ENCODE measurements around the gene ARFRP1. TPM values are rescaled to one million over a fixed set of nuclear protein-coding genes. Genes with fewer than 3 reads are reported as not detected.

ARFRP1 gene
- total RNA-seq, 1 donor: 21.7 TPM

- Histone ChIP-seq H3K27ac (ENCODE audit: low read depth, low read length) (no peak overlapping the region), H3K36me3 (ENCODE audit: insufficient read depth, low read length) (peaks cover 11% of the 10 kb centered on the region), H3K4me1 (ENCODE audit: insufficient read depth, low read length) (peaks cover 14% of the 10 kb centered on the region), H3K9me3 (ENCODE audit: low read depth, low read length) (no peaks in the 10 kb centered on the region), H3K27me3 (ENCODE audit: insufficient read depth, low read length) (peaks cover 9% of the 10 kb centered on the region), H2AFZ (ENCODE audit: low read length) (no peak overlapping the region), H4K20me1 (ENCODE audit: insufficient read depth, low read length) (no peaks in the 10 kb centered on the region), H3K79me2 (ENCODE audit: insufficient read depth, low read length) (peaks cover 25% of the 10 kb centered on the region), H3K4me3 (ENCODE audit: insufficient read depth, low read length) (no peak overlapping the region), H3K4me2 (ENCODE audit: insufficient read depth, low read length) (no peak overlapping the region)
- peak; percentile 66 for DNase-seq (ENCODE audit: insufficient read length, low spot score, missing footprints)
- no peak for TF ChIP-seq CTCF (IDR thresholded peaks at IDR 0.05; ENCODE audit: extremely low read depth, low read depth, low read length)
These were observed 51.3 kb downstream of the ARFRP1 start for GRCh38 chr20:63656451-63656850.

- no peak for TF ChIP-seq CTCF (IDR thresholded peaks at IDR 0.05; ENCODE audit: extremely low read depth, low read depth, low read length)
- peaks cover 13% of the 10 kb centered on the region for H3K79me2 ChIP-seq (ENCODE audit: insufficient read depth, low read length)
- no peak overlapping the region for H3K4me3 ChIP-seq (ENCODE audit: insufficient read depth, low read length)
- H4K20me1 ChIP-seq (ENCODE audit: insufficient read depth, low read length): no peaks in the 10 kb centered on the region
- H3K36me3 ChIP-seq (ENCODE audit: insufficient read depth, low read length): peaks cover 2% of the 10 kb centered on the region
- H3K4me2 ChIP-seq (ENCODE audit: insufficient read depth, low read length): no peak overlapping the region
- no peak overlapping the region for H2AFZ ChIP-seq (ENCODE audit: low read length)
- H3K4me1 ChIP-seq (ENCODE audit: insufficient read depth, low read length): peaks cover 14% of the 10 kb centered on the region
- H3K27me3 ChIP-seq (ENCODE audit: insufficient read depth, low read length): peaks cover 9% of the 10 kb centered on the region
- no peaks in the 10 kb centered on the region for H3K9me3 ChIP-seq (ENCODE audit: low read depth, low read length)
- DNase-seq (ENCODE audit: insufficient read length, low spot score, missing footprints): no peak
- H3K27ac ChIP-seq (ENCODE audit: low read depth, low read length): no peak overlapping the region
These were observed 52.5 kb downstream of the ARFRP1 start for GRCh38 chr20:63655249-63655648.

GRCh38 chr20:63653974-63654668, 53.7 kb downstream of the ARFRP1 start:
- peaks cover 2% of the 10 kb centered on the region for H3K79me2 ChIP-seq (ENCODE audit: insufficient read depth, low read length)
- no peak for TF ChIP-seq CTCF (IDR thresholded peaks at IDR 0.05; ENCODE audit: extremely low read depth, low read depth, low read length)
- H3K27ac ChIP-seq (ENCODE audit: low read depth, low read length): no peak overlapping the region
- no peaks in the 10 kb centered on the region for H4K20me1 ChIP-seq (ENCODE audit: insufficient read depth, low read length)
- no peak overlapping the region for H3K4me2 ChIP-seq (ENCODE audit: insufficient read depth, low read length)
- no peaks in the 10 kb centered on the region for H3K9me3 ChIP-seq (ENCODE audit: low read depth, low read length)
- peak; percentile 69 for DNase-seq (ENCODE audit: insufficient read length, low spot score, missing footprints)
- no peak overlapping the region for H2AFZ ChIP-seq (ENCODE audit: low read length)
- H3K27me3 ChIP-seq (ENCODE audit: insufficient read depth, low read length): peaks cover 9% of the 10 kb centered on the region
- H3K36me3 ChIP-seq (ENCODE audit: insufficient read depth, low read length): no peaks in the 10 kb centered on the region
- peaks cover 10% of the 10 kb centered on the region for H3K4me1 ChIP-seq (ENCODE audit: insufficient read depth, low read length)
- no peak overlapping the region for H3K4me3 ChIP-seq (ENCODE audit: insufficient read depth, low read length)

- Histone ChIP-seq H3K4me3 (ENCODE audit: insufficient read depth, low read length) (peak within 1 kb of the TSS; percentile 60), H2AFZ (ENCODE audit: low read length) (no peak within 1 kb of the TSS), H3K79me2 (ENCODE audit: insufficient read depth, low read length) (no peaks in the 10 kb centered on the region), H3K4me2 (ENCODE audit: insufficient read depth, low read length) (peak within 1 kb of the TSS; percentile 53), H3K9me3 (ENCODE audit: low read depth, low read length) (no peaks in the 10 kb centered on the region), H3K27ac (ENCODE audit: low read depth, low read length) (no peak within 1 kb of the TSS), H3K27me3 (ENCODE audit: insufficient read depth, low read length) (peaks cover 9% of the 10 kb centered on the region), H4K20me1 (ENCODE audit: insufficient read depth, low read length) (no peaks in the 10 kb centered on the region), H3K36me3 (ENCODE audit: insufficient read depth, low read length) (no peaks in the 10 kb centered on the region), H3K4me1 (ENCODE audit: insufficient read depth, low read length) (peaks cover 7% of the 10 kb centered on the region)
- DNase-seq (ENCODE audit: insufficient read length, low spot score, missing footprints): peak; percentile 99
- TF ChIP-seq CTCF (IDR thresholded peaks at IDR 0.05; ENCODE audit: extremely low read depth, low read depth, low read length): no peak
These were observed 54.5 kb downstream of the ARFRP1 start, which contains the start of gene STMN3 for GRCh38 chr20:63653041-63653973. Gene STMN3, minus strand, starts transcription at chr20:63653424. Its CDS starts 79 bp downstream, at chr20:63653345.
